GM12872 (cell line): ENCODE results near the gene PIAS2.

Experiments used
- TF ChIP-seq, protein P1 (sequence below): IDR thresholded peaks from 3 replicates; pipeline ENCODE4 v1.5.1; 2011; ENCODE audit warnings: low read depth, mild to moderate bottlenecking, low read length, moderate library complexity; ENCODE audit not compliant: insufficient read depth

Gene PIAS2

DNA sequence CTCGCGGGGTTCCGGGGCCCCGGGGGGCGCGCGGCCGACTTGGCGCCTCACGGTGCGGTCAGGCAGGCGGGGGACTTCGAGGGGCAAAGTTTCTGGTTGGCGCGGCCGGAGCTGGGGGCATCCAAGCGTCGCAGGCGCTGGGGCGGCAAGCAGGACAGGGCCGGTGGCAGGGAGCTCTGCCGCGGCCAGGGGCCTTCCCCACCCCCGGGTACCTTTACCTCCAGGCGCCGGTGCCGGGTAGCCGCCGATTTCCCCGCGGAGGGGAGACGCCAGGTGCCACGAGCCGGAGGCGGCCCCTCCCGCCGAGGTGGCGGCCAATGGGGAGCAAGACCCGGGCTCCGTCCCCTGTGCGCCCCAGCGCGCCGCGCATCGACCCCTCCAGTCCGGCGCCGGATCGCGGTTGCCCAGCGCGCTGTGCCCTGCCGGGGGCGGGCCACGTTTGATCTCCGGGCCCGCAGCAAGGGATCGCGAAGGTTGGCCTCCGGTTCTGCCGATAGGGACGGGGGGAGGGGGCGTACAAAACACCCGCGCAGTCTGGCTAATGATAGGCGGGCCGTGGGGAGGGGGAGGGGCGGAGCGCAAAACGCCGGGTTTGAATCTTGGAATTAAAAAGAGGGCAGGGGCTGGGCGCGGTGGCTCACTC, 160.6 kb downstream of the PIAS2 start, which contains the start of gene ST8SIA5:
ST8SIA5 (minus strand) TSS at position 495 of the 643 bp plus-strand sequence. CDS start 545 bp downstream, outside the sequence.
- TF ChIP-seq, protein P1, sequence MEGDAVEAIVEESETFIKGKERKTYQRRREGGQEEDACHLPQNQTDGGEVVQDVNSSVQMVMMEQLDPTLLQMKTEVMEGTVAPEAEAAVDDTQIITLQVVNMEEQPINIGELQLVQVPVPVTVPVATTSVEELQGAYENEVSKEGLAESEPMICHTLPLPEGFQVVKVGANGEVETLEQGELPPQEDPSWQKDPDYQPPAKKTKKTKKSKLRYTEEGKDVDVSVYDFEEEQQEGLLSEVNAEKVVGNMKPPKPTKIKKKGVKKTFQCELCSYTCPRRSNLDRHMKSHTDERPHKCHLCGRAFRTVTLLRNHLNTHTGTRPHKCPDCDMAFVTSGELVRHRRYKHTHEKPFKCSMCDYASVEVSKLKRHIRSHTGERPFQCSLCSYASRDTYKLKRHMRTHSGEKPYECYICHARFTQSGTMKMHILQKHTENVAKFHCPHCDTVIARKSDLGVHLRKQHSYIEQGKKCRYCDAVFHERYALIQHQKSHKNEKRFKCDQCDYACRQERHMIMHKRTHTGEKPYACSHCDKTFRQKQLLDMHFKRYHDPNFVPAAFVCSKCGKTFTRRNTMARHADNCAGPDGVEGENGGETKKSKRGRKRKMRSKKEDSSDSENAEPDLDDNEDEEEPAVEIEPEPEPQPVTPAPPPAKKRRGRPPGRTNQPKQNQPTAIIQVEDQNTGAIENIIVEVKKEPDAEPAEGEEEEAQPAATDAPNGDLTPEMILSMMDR: no peak

DNA sequence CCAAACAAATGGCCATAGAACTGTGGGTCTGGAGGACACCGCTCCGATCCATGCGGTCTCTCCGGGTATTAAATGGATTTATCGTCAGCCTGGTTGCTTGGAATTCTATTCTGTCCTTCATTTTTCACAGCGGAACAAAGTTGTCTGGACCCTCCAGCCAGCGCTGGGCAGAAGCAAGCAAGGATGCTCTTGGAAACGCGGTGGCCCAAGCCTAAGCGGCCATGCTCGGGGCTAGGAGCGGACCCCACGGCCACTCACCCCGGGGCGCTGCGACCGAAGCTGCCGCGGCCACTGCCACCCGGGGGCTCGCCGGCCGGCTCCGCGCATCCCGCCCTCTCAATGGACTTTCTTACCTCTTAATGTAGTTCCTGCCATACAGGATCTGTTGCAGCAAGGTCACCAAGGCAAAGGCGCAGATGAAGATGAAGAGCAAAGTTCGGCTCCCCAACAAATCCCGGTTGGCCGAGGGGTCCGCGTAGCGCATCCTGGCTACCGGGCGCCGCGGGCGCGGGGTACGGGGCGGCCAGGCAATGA, 161.2 kb downstream of the PIAS2 start:
- TF ChIP-seq, protein P1: no peak

DNA sequence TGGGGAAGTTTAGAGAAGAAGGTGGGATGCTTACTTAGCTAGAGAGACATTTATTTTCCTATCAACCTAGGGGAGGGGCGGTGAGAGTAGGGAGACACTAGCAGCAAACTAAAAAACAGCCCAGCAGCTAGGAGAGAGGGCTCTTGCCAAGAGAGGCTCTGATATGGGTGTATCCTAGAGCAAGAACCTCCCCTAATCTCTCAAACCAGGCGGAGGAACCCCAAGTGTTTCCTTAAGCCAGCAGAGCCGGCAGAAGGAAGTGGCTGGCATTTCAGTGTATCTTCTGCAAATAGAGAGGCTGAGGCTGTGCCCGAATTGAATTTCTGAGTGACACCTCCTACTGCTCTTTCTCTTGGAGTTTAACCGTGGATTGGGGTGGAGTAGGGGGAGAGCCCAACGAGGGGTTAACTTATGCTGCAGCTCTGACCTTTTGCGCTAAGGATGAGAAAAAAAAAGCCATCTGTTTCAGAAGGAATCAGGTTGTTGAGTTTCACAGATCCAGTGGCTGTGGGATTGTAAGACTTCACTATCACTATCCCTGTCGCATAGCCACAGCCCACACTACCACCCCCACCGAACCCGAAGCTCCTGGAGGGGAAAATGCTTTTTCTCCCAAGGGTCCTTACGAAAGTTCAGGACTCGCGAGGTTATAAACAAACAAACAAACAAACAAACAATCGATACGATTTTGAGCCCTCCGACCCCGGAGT, 161.8 kb downstream of the PIAS2 start:
- TF ChIP-seq, protein P1: no peak

DNA sequence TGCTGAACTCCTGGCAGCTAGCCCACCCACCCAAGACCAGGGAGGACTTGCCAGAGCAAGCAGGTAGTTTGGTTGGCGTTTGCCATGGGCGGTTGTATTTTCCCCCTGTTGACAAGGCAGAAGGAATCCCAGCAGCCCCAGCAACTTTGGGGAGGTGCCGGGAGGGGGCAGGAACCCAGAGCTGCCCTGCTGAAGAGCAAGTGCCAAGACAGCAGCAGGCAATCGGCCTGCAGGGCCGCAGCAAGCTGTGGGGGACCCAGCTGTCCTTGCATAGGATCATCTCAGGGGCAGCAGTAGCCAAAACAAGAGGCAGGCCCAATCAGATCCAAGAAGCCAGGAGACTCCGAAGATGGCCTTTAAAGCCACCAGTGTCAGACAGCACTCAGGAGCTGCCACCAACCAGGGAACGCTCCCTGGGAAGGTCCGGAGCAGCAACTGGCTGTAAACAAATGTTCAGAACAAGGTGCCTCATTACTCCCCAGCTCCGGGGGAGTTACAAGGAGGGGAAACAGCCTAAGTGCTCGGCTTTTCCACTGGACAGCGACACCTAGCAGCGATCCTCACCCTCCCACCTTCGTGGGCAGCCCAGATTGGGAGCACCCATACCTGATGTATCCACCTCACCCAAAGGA, 162.5 kb downstream of the PIAS2 start:
- TF ChIP-seq, protein P1: peak; percentile 30; the same call in 1 of the 3 replicates

DNA sequence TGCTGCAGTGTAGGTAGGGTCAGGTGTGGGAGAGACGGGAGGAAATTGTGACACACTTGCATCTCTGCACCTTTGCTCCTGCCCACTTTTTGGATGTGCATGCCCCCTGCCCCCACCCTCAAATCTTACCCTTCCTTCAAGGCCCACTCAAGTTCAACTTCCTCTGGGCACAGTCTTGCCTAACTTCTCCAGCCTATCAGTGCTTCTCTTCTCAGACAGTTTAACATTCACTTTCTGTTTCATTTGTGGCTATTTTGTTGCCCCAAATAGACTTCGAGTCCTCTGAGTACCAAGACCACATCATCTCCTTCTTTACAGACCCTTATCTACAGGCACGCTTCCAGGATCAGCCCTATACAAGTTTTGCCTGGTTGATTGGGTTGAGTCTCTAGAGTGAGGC, 163.1 kb downstream of the PIAS2 start:
- TF ChIP-seq, protein P1: no peak
